ENCODE data around the gene CASK. TPM values are rescaled to one million over a fixed set of nuclear protein-coding genes. Genes with fewer than 3 reads are reported as not detected.
"Not testable (repeated sequence)": the region's sequence is repeated elsewhere in the genome, so short reads cannot be mapped to it uniquely, and the experiment has no call there.

The CASK gene
- total and polyA plus RNA-seq, 12 donors: 4.7 to 53.0 (median 41.3) TPM

GRCh38 chrX:41616935-41617334 lies 306.4 kb downstream of the CASK start:
- intact Hi-C loops (cut with DNase I): no loop called here
- Histone ChIP-seq H3K9me3 (replicated peaks in 1 of 3) (no peaks in the 10 kb centered on the region), H3K27me3 (no peaks in the 10 kb centered on the region), H3K27ac (no peak overlapping the region), H3K36me3 (replicated peaks in 1 of 2) (no peaks in the 10 kb centered on the region), H3K4me1 (replicated peaks in 1 of 2) (no peaks in the 10 kb centered on the region), H3K4me3 (no peak overlapping the region)
- WGBS, 4 donors: 76 to 99% (median 86%) methylated on average over 3 of the region's 3 CpGs
- no peak for TF ChIP-seq POLR2A (IDR thresholded peaks at IDR 0.05)
- no peak for TF ChIP-seq CTCF (IDR thresholded peaks at IDR 0.05)
- DNase-seq: no peak

GRCh38 chrX:41616255-41616654 lies 307.1 kb downstream of the CASK start:
- H3K27ac ChIP-seq: no peak overlapping the region
- TF ChIP-seq CTCF (IDR thresholded peaks at IDR 0.05) (no peak), POLR2A (IDR thresholded peaks at IDR 0.05) (no peak)
- DNase-seq: no peak
- no peaks in the 10 kb centered on the region for H3K9me3 ChIP-seq (replicated peaks in 1 of 3)
- no peaks in the 10 kb centered on the region for H3K36me3 ChIP-seq (replicated peaks in 1 of 2)
- intact Hi-C loops (cut with DNase I): no loop called here
- H3K27me3 ChIP-seq: no peaks in the 10 kb centered on the region
- H3K4me1 ChIP-seq (replicated peaks in 1 of 2): no peaks in the 10 kb centered on the region
- H3K4me3 ChIP-seq: no peak overlapping the region

GRCh38 chrX:41608244-41608643 lies 315.1 kb downstream of the CASK start:
- intact Hi-C loops (cut with DNase I): no loop called here
- 69 to 97% (median 82%) methylated on average over 1 of the region's 1 CpG for WGBS, 4 donors
- no peaks in the 10 kb centered on the region for H3K4me1 ChIP-seq (replicated peaks in 1 of 2)
- H3K36me3 ChIP-seq (replicated peaks in 1 of 2): no peaks in the 10 kb centered on the region
- no peaks in the 10 kb centered on the region for H3K27me3 ChIP-seq
- no peak overlapping the region for H3K4me3 ChIP-seq
- no peak for TF ChIP-seq CTCF (IDR thresholded peaks at IDR 0.05)
- no peak for TF ChIP-seq POLR2A (IDR thresholded peaks at IDR 0.05)
- H3K9me3 ChIP-seq (replicated peaks in 1 of 3): no peaks in the 10 kb centered on the region
- no peak for DNase-seq
- H3K27ac ChIP-seq: no peak overlapping the region

- H3K4me1 ChIP-seq (replicated peaks in 1 of 2): no peaks in the 10 kb centered on the region
- no peaks in the 10 kb centered on the region for H3K36me3 ChIP-seq (replicated peaks in 1 of 2)
- DNase-seq: no peak
- no peaks in the 10 kb centered on the region for H3K27me3 ChIP-seq
- no peaks in the 10 kb centered on the region for H3K9me3 ChIP-seq (replicated peaks in 1 of 3)
- WGBS, 4 donors: 62 to 73% (median 67%) methylated on average over 2 of the region's 2 CpGs; no CpG with 5 or more reads in 1 of the 4 donors
- intact Hi-C loops (cut with DNase I): no loop called here
- no peak overlapping the region for H3K27ac ChIP-seq
- no peak overlapping the region for H3K4me3 ChIP-seq
- TF ChIP-seq POLR2A (IDR thresholded peaks at IDR 0.05) (no peak), CTCF (IDR thresholded peaks at IDR 0.05) (no peak)
Observed at GRCh38 chrX:41607264-41607832, 316.0 kb downstream of the CASK start.

GRCh38 chrX:41606057-41606456 lies 317.3 kb downstream of the CASK start:
- H3K27me3 ChIP-seq; H3K9me3 ChIP-seq (replicated peaks in 1 of 3); intact Hi-C loops (cut with DNase I); H3K4me3 ChIP-seq; H3K4me1 ChIP-seq (replicated peaks in 1 of 2); DNase-seq; H3K36me3 ChIP-seq (replicated peaks in 1 of 2); H3K27ac ChIP-seq: not testable (repeated sequence)
- 92 to 100% (median 95%) methylated on average over 4 of the region's 4 CpGs for WGBS, 4 donors

All from adrenal gland (tissue), 12 donors.